Prostate gland (tissue), 2 donors: ENCODE data around the gene ZNF423.

Experiments
- POLR2A ChIP-seq: fragments of 450-650 bp; IDR thresholded peaks from one replicate; pipeline ENCODE4 v1.6.1; 2016; ENCODE audit warnings: antibody characterized with exemption, mild to moderate bottlenecking
- POLR2AphosphoS5 ChIP-seq: sonication (generic); formaldehyde crosslinking; IDR thresholded peaks from one replicate; pipeline ENCODE4 v1.6.1; 2017; ENCODE audit warnings: antibody characterized with exemption
- TF ChIP-seq, protein P1 (sequence below), 4 experiments: fragments of 200-600 bp in 2 of 4; fragments of 450-650 bp in 2 of 4; sonication (generic) in 2 of 4; IDR thresholded peaks; 1 replicate in 3 of 4; 2 replicates in 1 of 4; pipeline ENCODE4 v1.5.1; 2016 to 2019; ENCODE audit warnings: antibody characterized with exemption in 4 of 4, mild to moderate bottlenecking in 2 of 4, moderate library complexity in 2 of 4

- TF ChIP-seq, protein P1, sequence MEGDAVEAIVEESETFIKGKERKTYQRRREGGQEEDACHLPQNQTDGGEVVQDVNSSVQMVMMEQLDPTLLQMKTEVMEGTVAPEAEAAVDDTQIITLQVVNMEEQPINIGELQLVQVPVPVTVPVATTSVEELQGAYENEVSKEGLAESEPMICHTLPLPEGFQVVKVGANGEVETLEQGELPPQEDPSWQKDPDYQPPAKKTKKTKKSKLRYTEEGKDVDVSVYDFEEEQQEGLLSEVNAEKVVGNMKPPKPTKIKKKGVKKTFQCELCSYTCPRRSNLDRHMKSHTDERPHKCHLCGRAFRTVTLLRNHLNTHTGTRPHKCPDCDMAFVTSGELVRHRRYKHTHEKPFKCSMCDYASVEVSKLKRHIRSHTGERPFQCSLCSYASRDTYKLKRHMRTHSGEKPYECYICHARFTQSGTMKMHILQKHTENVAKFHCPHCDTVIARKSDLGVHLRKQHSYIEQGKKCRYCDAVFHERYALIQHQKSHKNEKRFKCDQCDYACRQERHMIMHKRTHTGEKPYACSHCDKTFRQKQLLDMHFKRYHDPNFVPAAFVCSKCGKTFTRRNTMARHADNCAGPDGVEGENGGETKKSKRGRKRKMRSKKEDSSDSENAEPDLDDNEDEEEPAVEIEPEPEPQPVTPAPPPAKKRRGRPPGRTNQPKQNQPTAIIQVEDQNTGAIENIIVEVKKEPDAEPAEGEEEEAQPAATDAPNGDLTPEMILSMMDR (IDR thresholded peaks at IDR 0.05): no peak
- TF ChIP-seq POLR2A (no peak), POLR2AphosphoS5 (no peak)
Observed at GRCh38 chr16:49460786-49461470, 395.0 kb downstream of the ZNF423 start.
